Esophagus (tissue), 2 donors: ENCODE results near the gene SHOC1. TPM values are rescaled to one million over a fixed set of nuclear protein-coding genes. Genes with fewer than 3 reads are reported as not detected.
"Not testable (repeated sequence)": the region's sequence is repeated elsewhere in the genome, so short reads cannot be mapped to it uniquely, and the experiment has no call there.

ENCODE experiments used
- H3K27ac ChIP-seq, 2 donors: one replicate each; pipeline ENCODE4 v1.5.1; 2013; ENCODE audit warnings: low read depth in 2 of 2, mild to moderate bottlenecking in 2 of 2, inconsistent platforms in 1 of 2, low read length in 1 of 2, moderate library complexity in 1 of 2
- H3K27me3 ChIP-seq, 2 donors: one replicate each; pipeline ENCODE4 v1.6.1; 2013; ENCODE audit warnings: low read length in 2 of 2, control low read depth in 1 of 2, mild to moderate bottlenecking in 1 of 2; ENCODE audit not compliant: insufficient read depth in 2 of 2, control insufficient read depth in 1 of 2
- H3K36me3 ChIP-seq, 2 donors: one replicate each; pipeline ENCODE4 v1.6.1; 2013; ENCODE audit warnings: low read length in 1 of 2; ENCODE audit not compliant: control insufficient read depth in 2 of 2, insufficient read depth in 2 of 2
- H3K4me1 ChIP-seq, 2 donors: one replicate each; pipeline ENCODE4 v1.6.1; 2013; ENCODE audit warnings: low read length in 1 of 2; ENCODE audit not compliant: control insufficient read depth in 2 of 2, insufficient read depth in 2 of 2
- H3K4me3 ChIP-seq, 2 donors: one replicate each; pipeline ENCODE4 v1.5.1; 2013; ENCODE audit warnings: low read length in 2 of 2, mild to moderate bottlenecking in 2 of 2, low read depth in 1 of 2, moderate library complexity in 1 of 2
- H3K9me3 ChIP-seq, 2 donors: one replicate each; pipeline ENCODE4 v1.6.1; 2013; ENCODE audit warnings: mild to moderate bottlenecking in 2 of 2, low read depth in 1 of 2, low read length in 1 of 2, moderate library complexity in 1 of 2; ENCODE audit not compliant: control insufficient read depth in 2 of 2, insufficient read depth in 1 of 2
- WGBS, 2 donors: extraction: QIAGEN DNeasy Blood & Tissue Kit; methylation state at CpG; one replicate each; pipeline ENCODE4 v1.1.7; 2013; 5-methylcytosine and 5-hydroxymethylcytosine counted together
- polyA plus RNA-seq, 2 donors: library from polyadenylated mRNA; stranded (reverse); fragments of 200-250 nt; gene quantifications; one replicate each; pipeline ENCODE4 v1.2.3, GENCODE V29; 2013
- donor health status: healthy with polysubstance abuse.
- donor health status: Bipolar disorder and iron deficiency.

Gene SHOC1
- polyA plus RNA-seq, 2 donors, result 0.06 to 0.18 TPM

DNA sequence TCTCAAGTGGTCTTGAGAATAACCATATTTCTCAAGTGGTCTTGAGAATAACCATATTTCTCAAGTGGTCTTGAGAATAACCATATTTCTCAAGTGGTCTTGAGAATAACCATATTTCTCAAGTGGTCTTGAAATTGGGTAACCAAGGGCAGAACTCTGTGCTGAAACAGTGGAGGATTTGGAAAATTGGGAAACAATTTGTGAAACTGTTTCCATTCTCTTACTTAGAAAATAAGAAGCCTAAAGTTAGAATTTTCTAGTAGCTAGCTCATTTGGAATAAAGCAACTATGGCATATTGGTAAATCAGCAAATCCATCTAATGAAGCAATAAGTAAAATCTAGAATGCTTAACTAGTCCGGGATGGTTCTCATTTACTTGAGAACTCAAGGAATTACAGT, 2.9 kb downstream of the SHOC1 start:
- WGBS, 2 donors, result 94 to 95% methylated on average over 1 of the region's 1 CpG
- not testable (repeated sequence) for H3K9me3 ChIP-seq, H3K27ac ChIP-seq, H3K36me3 ChIP-seq, H3K4me3 ChIP-seq, H3K4me1 ChIP-seq, H3K27me3 ChIP-seq

DNA sequence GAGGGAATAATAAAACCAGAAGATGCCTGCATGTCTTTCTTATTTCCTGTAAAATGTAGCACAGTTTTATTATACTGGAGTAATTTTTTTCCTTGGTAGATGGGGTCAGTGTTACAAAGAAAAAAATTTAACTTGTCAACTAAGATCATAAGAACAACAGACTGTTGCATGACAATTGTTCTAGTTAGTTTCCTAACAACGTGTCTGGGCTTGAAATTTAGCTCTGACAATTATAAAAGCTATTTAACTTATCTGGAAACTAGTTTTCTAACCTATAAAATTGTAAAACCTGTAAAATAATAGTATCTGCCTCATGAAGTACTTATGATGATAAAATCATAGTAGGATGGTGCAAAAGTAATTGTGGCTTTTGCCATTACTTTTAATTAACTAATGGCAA, 4.9 kb downstream of the SHOC1 start:
- H3K4me1 ChIP-seq, result no peaks in the 10 kb centered on the region
- 71 to 79% methylated on average over 1 of the region's 1 CpG for WGBS, 2 donors
- no peaks in the 10 kb centered on the region for H3K9me3 ChIP-seq
- H3K27ac ChIP-seq, result no peak overlapping the region
- no peaks in the 10 kb centered on the region for H3K27me3 ChIP-seq
- H3K4me3 ChIP-seq, result no peak overlapping the region
- H3K36me3 ChIP-seq, result no peaks in the 10 kb centered on the region

DNA sequence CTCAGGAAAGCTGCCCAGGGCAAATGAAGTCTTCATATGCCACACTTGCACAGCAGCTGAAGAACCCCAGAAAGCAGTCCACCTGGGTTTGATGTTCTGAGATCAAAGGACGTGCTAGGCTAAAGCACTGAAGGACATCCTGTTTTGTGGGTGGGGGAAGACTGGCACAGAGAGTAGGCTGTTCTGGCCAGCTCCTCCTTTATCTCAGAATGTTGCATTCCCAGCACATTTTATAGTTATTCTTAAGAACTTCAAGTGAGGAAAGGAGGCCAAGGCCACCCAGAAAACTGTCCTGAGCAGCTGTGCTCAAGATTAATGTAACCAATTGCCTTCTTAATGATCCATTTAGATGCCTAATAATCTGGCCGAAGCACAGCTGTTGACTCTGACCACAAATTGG, 10.9 kb downstream of the SHOC1 start:
- H3K9me3 ChIP-seq, result no peaks in the 10 kb centered on the region
- H3K4me3 ChIP-seq, result no peak overlapping the region
- no peaks in the 10 kb centered on the region for H3K4me1 ChIP-seq
- H3K36me3 ChIP-seq, result no peaks in the 10 kb centered on the region
- WGBS, 2 donors, result 76 to 80% methylated on average over 2 of the region's 2 CpGs
- H3K27me3 ChIP-seq, result no peaks in the 10 kb centered on the region
- no peak overlapping the region for H3K27ac ChIP-seq

DNA sequence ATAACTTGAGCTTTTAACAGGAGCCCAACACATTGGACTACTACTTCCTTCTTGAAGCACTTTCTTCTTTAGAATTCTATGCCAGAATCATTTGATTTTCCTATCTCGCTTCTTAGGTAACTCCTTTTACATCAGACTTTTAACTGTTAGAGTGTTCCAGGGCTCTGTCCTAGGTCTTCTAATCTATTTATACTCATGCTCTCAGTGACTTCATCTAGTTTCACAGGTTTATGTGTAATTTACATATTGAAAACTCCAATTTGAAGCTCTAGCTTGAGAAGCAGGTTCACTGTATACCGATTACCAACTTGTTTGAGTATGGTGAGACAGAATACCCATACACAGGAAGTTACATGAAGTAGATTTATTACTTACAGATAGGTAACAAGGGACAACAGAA, 11.3 kb downstream of the SHOC1 start:
- Histone ChIP-seq H3K9me3 (no peaks in the 10 kb centered on the region), H3K36me3 (no peaks in the 10 kb centered on the region), H3K4me1 (no peaks in the 10 kb centered on the region), H3K27me3 (no peaks in the 10 kb centered on the region), H3K27ac (no peak overlapping the region), H3K4me3 (no peak overlapping the region)
- WGBS, 2 donors, result 90 to 91% methylated on average over 2 of the region's 2 CpGs

DNA sequence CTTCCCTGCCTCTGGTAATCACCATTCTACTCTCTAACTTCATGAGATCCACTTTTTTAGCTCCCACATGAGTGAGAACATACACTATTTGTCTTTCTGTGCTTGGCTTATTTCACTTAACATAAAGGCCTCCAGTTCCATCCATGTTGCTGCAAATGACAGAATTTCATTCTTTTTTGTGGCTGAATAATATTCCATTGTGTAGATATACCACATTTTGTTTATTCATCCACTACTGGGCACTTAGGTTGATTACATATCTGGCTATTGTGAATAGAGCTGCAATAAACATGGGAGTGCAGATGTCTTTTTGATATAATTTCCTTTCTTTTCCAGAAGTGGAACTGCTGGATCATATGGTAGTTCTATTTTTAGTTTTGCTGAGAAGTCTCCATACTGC, 28.7 kb downstream of the SHOC1 start:
- no peaks in the 10 kb centered on the region for H3K36me3 ChIP-seq
- no peak overlapping the region for H3K27ac ChIP-seq
- H3K9me3 ChIP-seq, result no peaks in the 10 kb centered on the region
- no peaks in the 10 kb centered on the region for H3K4me1 ChIP-seq
- H3K27me3 ChIP-seq, result no peaks in the 10 kb centered on the region
- H3K4me3 ChIP-seq, result no peak overlapping the region

DNA sequence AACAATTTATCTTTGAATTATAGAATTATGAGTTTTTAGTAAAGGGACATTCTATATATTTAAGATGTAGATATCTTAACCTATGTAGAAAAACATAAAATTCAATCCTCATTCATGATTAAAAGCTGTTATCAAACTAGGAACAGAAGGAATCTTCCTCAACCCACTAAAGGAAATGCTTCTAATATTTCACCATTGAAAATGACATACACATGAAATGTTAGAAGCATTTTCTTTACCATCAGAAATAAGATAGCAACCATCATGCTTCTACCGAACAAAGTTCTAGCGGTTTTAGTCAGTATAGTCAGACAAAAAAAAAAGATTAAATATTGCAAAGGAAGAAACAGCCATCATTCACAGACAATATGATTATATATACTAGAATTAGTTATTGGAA, 32.2 kb downstream of the SHOC1 start:
- no peaks in the 10 kb centered on the region for H3K27me3 ChIP-seq
- H3K36me3 ChIP-seq, result no peaks in the 10 kb centered on the region
- 0% methylated on average over 2 of the region's 2 CpGs for WGBS, 2 donors

DNA sequence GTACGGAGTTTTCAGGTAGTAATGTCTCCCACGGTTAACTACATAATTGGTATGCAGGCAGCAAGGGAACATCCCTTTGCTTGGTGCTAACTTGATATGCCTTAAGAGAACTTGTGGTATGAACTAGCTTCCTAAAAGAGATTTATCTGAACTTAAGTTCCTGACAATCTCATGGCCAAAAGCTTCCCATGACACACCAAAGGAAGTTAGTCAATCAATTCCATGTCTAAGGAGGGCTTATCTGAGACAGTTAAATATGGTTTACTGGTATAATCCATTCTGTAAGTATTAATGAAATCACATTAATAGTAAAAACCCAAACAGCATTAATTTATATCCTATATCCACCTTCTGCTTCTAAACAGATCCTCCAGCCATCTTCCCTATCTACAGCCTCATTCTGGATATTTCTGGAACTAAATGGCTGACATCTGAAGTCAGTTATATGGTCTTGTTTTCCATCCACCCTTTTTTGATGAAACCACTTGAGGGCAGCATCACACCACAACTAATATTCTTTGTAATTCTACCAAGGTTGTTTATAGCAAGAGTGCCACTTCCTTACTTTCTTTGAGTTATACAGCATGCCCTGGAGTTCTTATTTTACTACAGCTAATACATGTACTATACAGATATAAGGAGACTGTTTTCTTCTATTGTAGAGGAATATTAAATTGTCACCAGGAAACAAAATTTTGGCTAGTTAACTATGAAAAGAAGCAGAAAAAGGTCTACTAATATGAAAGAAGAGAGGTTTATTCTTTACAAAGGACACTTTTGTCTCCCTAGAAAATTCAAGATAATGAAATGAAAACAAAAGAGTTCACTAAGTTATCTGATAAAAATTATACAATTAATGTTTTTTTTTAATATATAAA, 34.7 kb downstream of the SHOC1 start:
- no peaks in the 10 kb centered on the region for H3K36me3 ChIP-seq
- WGBS, 2 donors, result 69 to 83% methylated on average over 2 of the region's 2 CpGs
- no peaks in the 10 kb centered on the region for H3K27me3 ChIP-seq
- no peaks in the 10 kb centered on the region for H3K9me3 ChIP-seq
- H3K4me1 ChIP-seq, result no peaks in the 10 kb centered on the region
- H3K4me3 ChIP-seq, result no peak overlapping the region
- no peak overlapping the region for H3K27ac ChIP-seq

More for the DNA sequence above, 32.2 kb downstream of the SHOC1 start:
- H3K27ac ChIP-seq, result no peak overlapping the region
- no peaks in the 10 kb centered on the region for H3K9me3 ChIP-seq
- no peaks in the 10 kb centered on the region for H3K4me1 ChIP-seq
- H3K4me3 ChIP-seq, result no peak overlapping the region

DNA sequence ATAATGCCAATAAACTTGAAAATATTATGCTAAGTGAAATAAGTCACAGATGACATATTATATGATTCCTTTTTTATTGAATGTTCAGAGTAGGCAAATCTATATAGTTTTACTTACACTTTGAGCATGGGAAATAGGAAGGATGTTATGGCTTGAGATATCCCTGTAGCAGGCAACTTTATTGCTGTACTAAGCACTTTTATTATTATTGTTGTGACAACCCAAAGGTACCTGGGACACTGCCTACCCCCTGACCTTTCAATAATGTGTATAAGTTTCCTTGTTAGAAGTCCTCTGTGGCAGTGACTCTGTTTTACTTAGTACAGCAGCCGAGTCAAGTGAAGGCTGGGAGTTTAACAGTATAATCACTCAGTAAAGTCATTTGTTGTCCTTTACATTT, 39.9 kb downstream of the SHOC1 start:
- Histone ChIP-seq H3K4me1 (no peaks in the 10 kb centered on the region), H3K4me3 (no peak overlapping the region), H3K27me3 (no peaks in the 10 kb centered on the region), H3K27ac (no peak overlapping the region), H3K9me3 (no peaks in the 10 kb centered on the region), H3K36me3 (no peaks in the 10 kb centered on the region)
- 91 to 95% methylated on average over 1 of the region's 1 CpG for WGBS, 2 donors

DNA sequence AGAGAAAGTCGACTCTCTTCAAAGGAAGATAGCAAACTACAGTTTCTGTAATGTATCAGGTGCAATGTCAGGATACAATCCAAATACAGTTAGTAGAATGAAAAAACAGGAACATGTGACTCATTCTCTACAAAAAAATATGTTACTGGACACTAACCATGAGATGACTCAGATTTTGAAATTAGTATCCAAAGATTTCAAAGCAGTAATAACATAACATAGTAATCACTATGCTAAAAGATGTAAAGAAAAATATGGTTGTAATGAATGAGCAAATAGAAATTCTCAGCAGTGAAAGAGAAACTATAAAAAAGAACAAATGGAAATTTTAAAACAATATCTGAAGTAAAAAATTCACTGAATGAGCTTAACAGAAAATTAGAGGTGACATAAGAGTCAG, 42.3 kb downstream of the SHOC1 start:
- H3K27ac ChIP-seq, result no peak overlapping the region
- no peaks in the 10 kb centered on the region for H3K27me3 ChIP-seq
- no peaks in the 10 kb centered on the region for H3K36me3 ChIP-seq
- no peaks in the 10 kb centered on the region for H3K9me3 ChIP-seq
- no peak overlapping the region for H3K4me3 ChIP-seq
- WGBS, 2 donors, result 73 to 78% methylated on average over 1 of the region's 1 CpG
- no peaks in the 10 kb centered on the region for H3K4me1 ChIP-seq
